ENCODE results near the gene MOCS2. TPM values are rescaled to one million over a fixed set of nuclear protein-coding genes. Genes with fewer than 3 reads are reported as not detected.

Gene MOCS2
- total RNA-seq, 1 experiment from 2014 or later = 74.0 TPM

DNA sequence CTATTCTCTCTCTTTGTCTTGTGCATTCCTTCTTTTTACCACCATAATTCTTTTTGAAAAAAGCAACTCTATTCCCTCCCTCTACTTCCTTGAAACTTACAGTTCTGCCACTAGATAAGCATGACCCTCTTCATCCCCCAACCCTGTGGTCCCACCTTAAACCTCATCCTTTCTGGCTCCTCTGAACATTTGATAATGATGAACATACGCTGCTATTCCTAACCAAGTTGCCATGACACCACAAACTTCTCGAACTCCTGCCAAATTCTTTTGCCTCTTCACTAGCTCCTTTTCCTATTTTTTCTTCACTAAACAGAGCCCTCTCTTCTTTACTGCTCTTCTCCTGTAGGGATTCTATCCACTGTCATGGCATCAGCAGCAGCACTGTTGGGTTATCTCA lies 57.1 kb downstream of the MOCS2 start:
- peak; percentile 33 for DNase-seq (ENCODE audit: low read depth)

GRCh38 chr5:53048248-53048647 lies 61.3 kb downstream of the MOCS2 start:
- no peak for DNase-seq (ENCODE audit: low read depth)

Other genes starting within 250 kb of the MOCS2 start
- gene ITGA2, start 120.4 kb downstream of the MOCS2 start, total RNA-seq (2014; rRNA removed; shearing (Covaris generic)) = 25.2 and 28.4 TPM in 2 replicates